Right atrium auricular region (tissue), 2 donors: ENCODE measurements around the gene KIAA1328. TPM values are rescaled to one million over a fixed set of nuclear protein-coding genes. Genes with fewer than 3 reads are reported as not detected.

Source experiments
- DNase-seq: peaks from one replicate; pipeline ENCODE4 v3.0.0-alpha.2; 2019; ENCODE audit warnings: low spot score
- H3K27ac ChIP-seq, 2 donors: fragments of 200-600 bp; sonication (generic); 1 replicate in 1 of 2; 2 replicates in 1 of 2; pipeline ENCODE4 v1.5.1; 2016 to 2019
- H3K27me3 ChIP-seq, 2 donors: fragments of 200-600 bp; sonication (generic); one replicate each; pipeline versions ENCODE4 v1.5.1 to v1.6.0; 2017 to 2019
- H3K36me3 ChIP-seq: fragments of 200-600 bp; sonication (generic); one replicate; pipeline ENCODE4 v1.5.1; 2016
- H3K4me1 ChIP-seq, 2 donors: fragments of 200-600 bp; sonication (generic); one replicate each; pipeline versions ENCODE4 v1.5.1 to v1.6.0; 2017 to 2019
- H3K4me3 ChIP-seq, 2 donors: fragments of 200-600 bp; sonication (generic); 1 replicate in 1 of 2; 2 replicates in 1 of 2; pipeline ENCODE4 v1.5.1; 2017 to 2019; ENCODE audit warnings: mild to moderate bottlenecking in 1 of 2, moderate library complexity in 1 of 2
- H3K9me3 ChIP-seq, 2 donors: fragments of 200-600 bp; sonication (generic); one replicate each; pipeline ENCODE4 v1.5.1; 2019
- CTCF ChIP-seq, 2 donors: fragments of 200-600 bp; sonication (generic); IDR thresholded peaks; one replicate each; pipeline ENCODE4 v1.5.1; 2019; ENCODE audit warnings: antibody characterized with exemption in 2 of 2
- total RNA-seq, 2 donors: library from RNA; depleted of rRNA; stranded (reverse); fragments of >200 nt; gene quantifications; one replicate each; pipeline ENCODE4 v1.1.0, GENCODE V29; 2016

The KIAA1328 gene
- total RNA-seq, result 1 to 10 TPM; 7.2 to 7.8 TPM

GRCh38 chr18:36828630-36829361 lies at the start of gene KIAA1328, which contains the start of gene TPGS2:
KIAA1328 (plus strand) TSS chr18:36829127; CDS start chr18:36829139, 12 bp downstream.
TPGS2 (minus strand) TSS chr18:36829002; CDS start chr18:36828767, 235 bp downstream.
- H3K27ac ChIP-seq, result peak within 1 kb of the TSS; percentile 89 to 90
- peak within 1 kb of the TSS; percentile 94 for H3K4me3 ChIP-seq
- no peaks in the 10 kb centered on the region for H3K36me3 ChIP-seq
- no peaks in the 10 kb centered on the region for H3K9me3 ChIP-seq
- no peaks in the 10 kb centered on the region for H3K27me3 ChIP-seq
- peaks cover 0 to 21% of the 10 kb centered on the region in 2 donors for H3K4me1 ChIP-seq
- peak in 1 of 2 donors; percentile 59 for TF ChIP-seq CTCF (IDR thresholded peaks at IDR 0.05)
- DNase-seq, result peak; percentile 85

GRCh38 chr18:36780748-36781147 lies 48.2 kb upstream of the KIAA1328 start:
- TF ChIP-seq CTCF (IDR thresholded peaks at IDR 0.05), result no peak
- Histone ChIP-seq H3K27ac (no peak overlapping the region), H3K36me3 (peaks cover 12% of the 10 kb centered on the region)

GRCh38 chr18:36782710-36783109 lies 46.2 kb upstream of the KIAA1328 start:
- Histone ChIP-seq H3K27ac (no peak overlapping the region), H3K9me3 (no peaks in the 10 kb centered on the region), H3K36me3 (peaks cover 12% of the 10 kb centered on the region), H3K4me1 (peaks cover 0 to 17% of the 10 kb centered on the region in 2 donors), H3K4me3 (no peak overlapping the region), H3K27me3 (no peaks in the 10 kb centered on the region)
- DNase-seq, result no peak
- no peak for TF ChIP-seq CTCF (IDR thresholded peaks at IDR 0.05)

More at GRCh38 chr18:36780748-36781147, 48.2 kb upstream of the KIAA1328 start:
- no peak for DNase-seq
- Histone ChIP-seq H3K4me3 (no peak overlapping the region), H3K27me3 (no peaks in the 10 kb centered on the region), H3K9me3 (no peaks in the 10 kb centered on the region), H3K4me1 (peaks cover 0 to 15% of the 10 kb centered on the region in 2 donors)

- Histone ChIP-seq H3K4me3 (no peak overlapping the region), H3K9me3 (no peaks in the 10 kb centered on the region), H3K36me3 (peaks cover 12% of the 10 kb centered on the region), H3K4me1 (peaks cover 0 to 16% of the 10 kb centered on the region in 2 donors), H3K27me3 (no peaks in the 10 kb centered on the region), H3K27ac (no peak overlapping the region)
- DNase-seq, result no peak
- TF ChIP-seq CTCF (IDR thresholded peaks at IDR 0.05), result no peak
Measured at GRCh38 chr18:36783792-36784191, 45.1 kb upstream of the KIAA1328 start.

GRCh38 chr18:36786686-36787085 lies 42.2 kb upstream of the KIAA1328 start:
- H3K27ac ChIP-seq, result peak overlapping the region; percentile 63 to 83
- TF ChIP-seq CTCF (IDR thresholded peaks at IDR 0.05), result no peak
- DNase-seq, result peak; percentile 79
- H3K36me3 ChIP-seq, result peaks cover 3% of the 10 kb centered on the region
- H3K9me3 ChIP-seq, result no peaks in the 10 kb centered on the region
- no peaks in the 10 kb centered on the region for H3K27me3 ChIP-seq
- peaks cover 0 to 16% of the 10 kb centered on the region in 2 donors for H3K4me1 ChIP-seq
- no peak overlapping the region for H3K4me3 ChIP-seq
